Endometrium (tissue), 2 donors: ENCODE results near the gene QRICH1.
"Not testable (repeated sequence)": the region's sequence is repeated elsewhere in the genome, so short reads cannot be mapped to it uniquely, and the experiment has no call there.

Experiments
- FAIRE-seq: peaks from 2 replicates; lab custom pipeline; 2012; peaks lifted over from hg19 to GRCh38; lab: Jason Lieb, UNC
- donor health status: control.
- donor health status: control.

Gene QRICH1

DNA sequence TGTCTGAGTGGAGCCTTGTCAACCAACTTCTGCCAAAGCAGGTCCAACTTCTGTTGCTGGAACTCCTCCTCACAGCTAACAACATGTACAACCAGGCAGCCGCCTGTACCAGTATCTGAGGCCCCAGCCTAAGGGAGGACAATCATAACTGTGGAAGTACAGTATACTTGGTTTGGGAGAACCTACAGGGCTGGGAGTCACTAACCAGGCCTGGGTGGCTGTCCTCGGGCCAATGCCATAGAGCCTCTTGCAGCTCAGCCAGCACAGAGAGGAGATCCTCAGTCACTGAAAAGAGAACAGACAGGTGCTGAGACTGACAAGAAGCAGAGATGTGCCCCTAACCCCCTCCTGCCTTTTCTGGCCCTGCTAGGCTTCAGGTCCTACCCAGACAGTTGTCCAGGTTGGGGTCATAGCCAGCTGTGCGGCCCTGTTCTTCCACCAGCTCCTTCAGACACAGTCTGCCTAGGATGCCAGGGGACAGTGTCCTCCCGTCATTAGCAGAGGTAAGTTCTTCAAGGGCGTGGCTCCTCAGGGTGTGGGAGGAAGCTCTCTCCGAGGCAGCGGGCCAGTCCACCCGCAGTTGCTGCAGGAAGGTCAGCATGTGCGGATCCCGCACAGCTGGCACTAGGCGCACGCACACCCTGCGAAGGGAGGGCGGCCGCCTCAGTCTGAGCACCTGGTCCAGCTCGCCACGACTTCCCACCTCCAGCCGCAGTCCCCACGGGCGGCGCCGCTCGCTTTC lies 76.5 kb downstream of the QRICH1 start:
- no peak for FAIRE-seq

- FAIRE-seq: no peak
Measured at GRCh38 chr3:49016414-49017228, 77.2 kb downstream of the QRICH1 start.

DNA sequence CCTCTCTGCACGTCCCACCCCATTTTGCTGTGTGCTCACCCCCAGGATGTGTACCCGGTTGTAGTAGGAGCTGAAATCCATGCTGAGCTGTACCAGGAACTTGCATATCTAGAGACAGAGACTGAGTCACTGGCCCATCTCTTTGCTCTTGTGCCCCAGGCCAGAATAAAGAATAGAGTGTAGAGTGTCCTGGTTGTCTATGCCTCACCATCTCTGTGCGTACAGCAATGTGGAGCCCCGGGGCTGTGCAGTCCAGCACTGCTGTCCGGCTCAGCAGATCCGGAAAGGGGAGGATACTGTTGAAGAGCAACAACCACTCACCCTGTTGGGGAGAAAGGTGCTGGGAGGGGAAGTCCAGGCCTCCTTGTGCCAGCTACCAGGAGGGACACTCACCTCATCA lies 78.1 kb downstream of the QRICH1 start:
- no peak for FAIRE-seq

DNA sequence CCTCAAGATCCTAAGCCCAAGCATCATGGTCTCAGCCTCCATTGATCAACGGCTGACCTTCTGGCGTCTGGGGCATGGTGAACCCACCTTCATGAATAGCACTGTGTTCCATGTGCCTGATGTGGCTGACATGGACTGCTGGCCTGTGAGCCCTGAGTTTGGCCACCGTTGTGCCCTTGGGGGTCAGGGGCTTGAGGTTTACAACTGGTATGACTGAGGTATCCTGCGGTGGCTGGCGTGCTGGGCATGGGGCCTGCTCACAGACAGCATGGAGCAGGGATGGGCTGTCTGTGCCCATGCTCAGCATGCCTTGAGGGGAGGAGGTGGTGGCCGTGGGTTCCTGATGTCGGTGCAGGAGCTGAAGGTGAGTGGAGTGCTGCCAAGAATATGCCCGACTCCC lies 78.8 kb downstream of the QRICH1 start:
- no peak for FAIRE-seq

- no peak for FAIRE-seq
Measured at GRCh38 chr3:49013738-49014660, 79.9 kb downstream of the QRICH1 start.

DNA sequence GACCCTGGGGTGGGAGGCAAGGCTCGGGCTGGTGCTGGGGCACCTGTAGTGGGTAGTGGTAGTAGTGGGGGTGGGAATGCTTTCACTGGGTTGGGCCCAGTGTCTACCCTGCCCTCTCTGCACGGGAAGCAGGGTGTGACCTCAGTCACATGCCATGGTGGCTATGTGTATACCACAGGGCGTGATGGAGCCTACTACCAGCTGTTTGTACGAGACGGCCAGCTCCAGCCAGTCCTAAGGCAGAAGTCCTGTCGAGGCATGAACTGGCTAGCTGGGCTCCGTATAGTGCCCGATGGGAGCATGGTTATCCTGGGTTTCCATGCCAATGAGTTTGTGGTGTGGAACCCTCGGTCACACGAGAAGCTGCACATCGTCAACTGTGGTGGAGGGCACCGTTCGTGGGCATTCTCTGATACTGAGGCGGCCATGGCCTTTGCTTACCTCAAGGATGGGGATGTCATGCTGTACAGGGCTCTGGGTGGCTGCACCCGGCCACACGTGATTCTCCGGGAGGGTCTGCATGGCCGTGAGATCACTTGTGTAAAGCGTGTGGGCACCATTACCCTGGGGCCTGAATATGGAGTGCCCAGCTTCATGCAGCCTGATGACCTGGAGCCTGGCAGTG lies 80.6 kb downstream of the QRICH1 start:
- no peak for FAIRE-seq

DNA sequence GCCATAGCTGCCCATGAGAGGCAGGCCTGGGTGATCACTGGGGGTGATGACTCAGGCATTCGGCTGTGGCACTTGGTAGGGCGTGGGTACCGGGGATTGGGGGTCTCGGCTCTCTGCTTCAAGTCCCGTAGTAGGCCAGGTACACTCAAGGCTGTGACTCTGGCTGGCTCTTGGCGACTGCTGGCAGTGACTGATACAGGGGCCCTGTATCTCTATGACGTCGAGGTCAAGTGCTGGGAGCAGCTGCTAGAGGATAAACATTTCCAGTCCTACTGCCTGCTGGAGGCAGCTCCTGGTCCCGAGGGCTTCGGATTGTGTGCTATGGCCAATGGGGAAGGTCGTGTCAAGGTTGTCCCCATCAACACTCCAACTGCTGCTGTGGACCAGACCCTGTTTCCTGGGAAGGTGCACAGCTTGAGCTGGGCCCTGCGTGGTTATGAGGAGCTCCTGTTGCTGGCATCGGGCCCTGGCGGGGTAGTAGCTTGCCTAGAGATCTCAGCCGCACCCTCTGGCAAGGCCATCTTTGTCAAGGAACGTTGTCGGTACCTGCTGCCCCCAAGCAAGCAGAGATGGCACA lies 81.3 kb downstream of the QRICH1 start:
- no peak for FAIRE-seq

- FAIRE-seq: no peak
Measured at GRCh38 chr3:49009396-49009795, 84.5 kb downstream of the QRICH1 start.

DNA sequence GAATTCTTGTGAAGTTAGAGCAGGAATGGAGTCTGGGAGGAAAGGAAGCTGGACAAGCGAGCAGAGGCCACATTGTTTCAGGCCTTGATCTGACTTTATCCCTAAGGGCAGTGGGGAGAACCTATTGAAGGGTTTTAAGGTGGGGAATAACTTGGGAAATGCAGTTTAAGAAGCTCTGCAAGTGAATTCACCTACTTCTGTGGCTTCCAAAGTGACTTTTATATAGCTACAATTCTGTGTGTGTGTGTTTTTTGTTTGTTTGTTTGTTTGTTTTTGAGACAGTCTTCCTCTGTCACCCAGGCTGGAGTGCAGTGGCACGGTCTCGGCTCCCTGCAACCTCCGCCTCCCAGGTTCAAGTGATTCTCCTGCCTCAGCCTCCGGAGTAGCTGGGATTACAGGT lies 85.2 kb downstream of the QRICH1 start:
- FAIRE-seq: not testable (repeated sequence)

DNA sequence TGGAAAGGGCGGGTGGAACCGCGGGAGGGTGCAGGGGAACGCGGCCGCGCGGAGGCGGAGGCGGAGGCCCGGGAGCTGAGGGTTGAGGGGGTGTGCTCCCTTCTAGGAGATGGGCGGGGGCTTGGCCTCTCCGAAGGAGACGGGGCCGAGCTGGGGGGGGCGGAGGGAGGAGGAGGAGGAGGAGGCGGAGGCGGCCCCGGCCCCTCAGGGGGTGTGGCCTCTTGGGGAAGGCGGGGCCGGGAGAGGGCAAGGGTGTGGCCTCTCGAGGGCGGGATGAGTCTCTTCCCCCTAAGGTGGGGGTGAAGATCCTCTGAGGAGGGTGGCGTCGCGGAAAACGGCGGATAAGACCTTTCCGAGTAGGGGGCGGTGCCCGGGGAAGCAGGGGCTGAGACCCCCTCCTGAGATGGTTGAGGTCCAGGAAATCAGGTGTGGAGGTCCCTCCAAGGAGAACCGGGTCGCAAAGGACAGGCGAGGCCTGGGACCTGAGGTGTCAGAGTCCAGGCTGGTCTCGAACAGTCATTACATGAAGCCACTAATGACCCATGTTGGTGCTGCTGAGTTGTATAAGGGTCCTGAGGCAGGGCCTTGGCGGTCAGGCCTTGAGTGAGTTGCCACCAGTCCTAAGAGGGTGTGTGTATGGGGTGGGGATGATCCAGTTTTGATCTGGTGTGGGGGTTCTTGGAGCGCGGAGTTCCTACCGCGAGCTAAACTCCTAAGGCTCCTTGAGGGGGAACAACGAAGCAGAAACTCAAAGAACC lies 85.9 kb downstream of the QRICH1 start:
- FAIRE-seq: no peak

GRCh38 chr3:49007068-49007770 lies 86.7 kb downstream of the QRICH1 start, which contains the start of gene WDR6:
Gene WDR6, plus strand, starts transcription at chr3:49007391. Its CDS starts 41 bp downstream, at chr3:49007432.
- FAIRE-seq: peak; percentile 95

DNA sequence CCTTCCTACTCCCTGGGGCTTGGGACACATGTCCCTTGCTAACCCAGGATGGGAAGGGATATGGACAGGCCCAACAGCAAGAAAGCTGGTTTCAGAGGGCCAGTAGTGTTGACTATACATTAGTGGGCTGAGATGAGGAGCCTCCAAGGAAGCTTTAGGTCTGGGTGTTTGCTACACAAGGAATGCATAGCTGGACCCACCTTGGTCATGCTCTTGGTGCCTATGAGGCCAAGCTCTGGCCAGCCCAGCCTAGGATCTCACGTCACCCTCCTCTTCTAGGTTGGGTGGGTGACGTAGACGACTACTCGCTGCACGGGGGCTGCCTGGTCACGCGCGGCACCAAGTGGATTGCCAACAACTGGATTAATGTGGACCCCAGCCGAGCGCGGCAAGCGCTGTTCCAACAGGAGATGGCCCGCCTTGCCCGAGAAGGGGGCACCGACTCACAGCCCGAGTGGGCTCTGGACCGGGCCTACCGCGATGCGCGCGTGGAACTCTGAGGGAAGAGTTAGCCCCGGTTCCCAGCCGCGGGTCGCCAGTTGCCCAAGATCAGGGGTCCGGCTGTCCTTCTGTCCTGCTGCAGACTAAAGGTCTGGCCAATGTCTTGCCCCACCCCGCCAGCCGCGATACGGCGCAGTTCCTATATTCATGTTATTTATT lies 87.3 kb downstream of the QRICH1 start:
- FAIRE-seq: no peak

DNA sequence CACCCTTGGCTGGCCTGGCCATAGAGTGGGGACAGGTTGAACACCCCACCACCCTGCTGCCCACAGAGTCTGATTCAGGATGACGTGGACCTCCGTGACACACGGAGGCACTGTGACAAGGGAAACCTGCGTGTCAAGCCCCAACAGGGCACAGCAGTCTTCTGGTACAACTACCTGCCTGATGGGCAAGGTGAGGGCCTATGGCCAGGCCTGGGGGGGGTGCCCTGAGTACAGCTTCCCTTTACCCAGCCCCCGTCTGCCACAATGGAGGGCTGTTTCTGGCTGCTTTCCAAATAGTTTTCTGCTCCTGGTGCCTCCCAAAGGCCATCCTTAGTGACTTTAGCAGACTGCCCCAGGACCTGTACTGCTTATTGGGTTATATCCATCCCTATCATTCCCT lies 87.9 kb downstream of the QRICH1 start:
- no peak for FAIRE-seq

DNA sequence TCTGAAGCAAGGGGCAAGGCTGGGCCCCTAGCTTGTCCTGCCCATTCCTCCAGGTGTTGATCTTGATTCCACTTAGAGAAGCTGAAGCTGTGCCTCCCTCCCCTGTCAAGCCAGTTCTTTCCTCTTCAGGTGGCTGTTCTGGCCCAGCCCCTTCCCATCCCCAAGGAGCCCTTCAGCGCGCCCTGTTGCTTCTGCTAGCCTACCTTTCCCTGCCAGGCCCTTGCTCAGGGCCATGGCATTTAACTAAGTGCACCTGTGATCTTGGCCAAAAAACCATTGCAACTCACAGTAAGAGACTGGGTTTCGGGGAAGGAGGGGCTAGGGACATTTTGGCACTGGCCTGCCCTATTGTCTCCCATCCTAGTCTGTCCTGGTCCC lies 88.6 kb downstream of the QRICH1 start:
- no peak for FAIRE-seq

DNA sequence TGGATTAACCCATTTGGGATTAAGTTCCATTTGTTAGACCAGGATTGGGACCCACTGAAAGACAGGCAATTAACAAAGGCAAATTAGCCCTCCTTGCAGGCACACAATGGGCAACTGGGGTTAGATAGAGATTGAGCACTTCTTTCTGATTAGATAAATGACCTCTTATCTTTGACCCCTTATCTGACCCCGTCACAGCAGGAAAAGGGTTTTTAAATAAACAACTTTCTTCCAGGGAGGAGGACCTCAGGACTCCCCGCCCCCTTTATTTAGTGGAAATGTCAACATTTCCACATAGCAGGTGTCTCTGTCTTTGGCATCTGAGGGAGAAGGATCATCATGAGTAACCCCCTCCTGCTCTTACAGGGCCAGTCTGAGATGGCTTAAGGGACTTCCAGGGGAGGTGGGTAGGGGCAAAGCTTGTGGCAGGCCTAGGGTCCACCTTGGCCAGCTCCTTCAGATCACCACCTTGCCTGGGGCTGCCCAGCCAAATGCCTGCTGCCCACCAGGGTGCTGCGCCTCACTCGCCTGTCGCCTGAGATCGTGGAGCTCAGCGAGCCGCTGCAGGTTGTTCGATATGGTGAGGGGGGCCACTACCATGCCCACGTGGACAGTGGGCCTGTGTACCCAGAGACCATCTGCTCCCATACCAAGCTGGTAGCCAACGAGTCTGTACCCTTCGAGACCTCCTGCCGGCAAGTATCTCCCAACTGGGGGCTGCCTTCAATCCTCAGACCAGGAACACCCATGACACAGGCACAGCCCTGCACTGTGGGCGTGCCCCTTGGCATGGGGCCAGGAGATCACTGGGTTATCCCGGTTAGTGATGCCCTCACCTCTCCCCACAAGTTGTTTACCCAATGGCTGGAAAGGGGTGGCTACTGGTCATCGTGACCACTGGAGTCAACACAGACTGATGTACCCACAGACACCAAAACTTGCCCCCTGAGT lies 89.2 kb downstream of the QRICH1 start:
- no peak for FAIRE-seq

DNA sequence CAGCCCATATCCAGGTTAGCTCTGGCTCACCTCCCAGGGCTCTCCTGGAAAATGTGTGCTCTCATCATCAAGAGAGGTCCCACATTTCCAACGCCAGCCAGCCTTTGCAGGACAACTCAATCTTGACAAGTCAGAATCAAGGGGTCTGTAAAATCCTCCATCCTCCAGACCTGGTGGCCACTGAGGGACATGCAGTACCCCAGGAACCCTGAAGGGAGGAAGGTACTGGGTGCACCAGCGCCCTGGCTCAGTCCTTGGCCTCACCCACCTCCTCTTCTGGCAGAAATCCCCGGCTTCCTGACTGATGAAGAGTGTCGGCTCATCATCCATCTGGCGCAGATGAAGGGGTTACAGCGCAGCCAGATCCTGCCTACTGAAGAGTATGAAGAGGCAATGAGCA lies 92.7 kb downstream of the QRICH1 start:
- no peak for FAIRE-seq

DNA sequence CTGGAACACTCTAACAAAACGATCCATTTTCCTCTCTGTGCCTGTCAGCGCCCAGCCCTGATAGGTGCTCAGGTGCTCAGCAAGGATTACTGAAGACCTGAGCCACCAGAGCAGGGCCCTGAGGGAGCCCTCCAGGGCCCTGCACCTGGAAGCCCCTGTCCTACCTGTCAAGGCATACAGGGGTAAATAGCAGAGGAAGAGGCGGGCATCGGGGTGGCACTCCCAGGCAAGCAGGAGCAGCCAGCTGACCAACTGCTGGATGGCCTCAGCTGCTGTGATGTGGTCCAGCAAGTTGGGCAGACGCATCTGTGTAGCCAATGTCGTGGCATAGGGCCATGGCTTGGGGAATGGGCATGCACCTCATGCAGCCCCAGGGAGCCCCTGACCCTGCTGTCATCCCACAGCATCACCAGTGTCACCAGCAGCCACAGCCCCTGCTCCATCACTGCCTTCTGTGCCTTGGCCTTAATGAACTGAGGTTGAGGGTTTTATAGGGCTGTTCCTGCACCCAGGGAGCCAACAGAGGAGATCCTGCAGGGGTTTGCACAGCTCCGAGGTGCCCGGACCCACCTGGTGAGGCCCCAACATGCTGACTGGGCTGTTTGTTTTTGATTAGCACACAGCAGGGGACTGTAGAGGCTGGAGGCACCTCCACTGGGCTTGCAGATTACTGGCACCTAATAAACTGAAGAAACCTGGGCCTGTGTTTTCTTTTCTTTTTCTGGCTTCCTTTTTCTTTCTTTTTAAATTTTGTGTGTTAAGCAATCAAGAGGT lies 94.6 kb downstream of the QRICH1 start:
- no peak for FAIRE-seq
